ENCODE data around the gene CSNK2B.

DNA sequence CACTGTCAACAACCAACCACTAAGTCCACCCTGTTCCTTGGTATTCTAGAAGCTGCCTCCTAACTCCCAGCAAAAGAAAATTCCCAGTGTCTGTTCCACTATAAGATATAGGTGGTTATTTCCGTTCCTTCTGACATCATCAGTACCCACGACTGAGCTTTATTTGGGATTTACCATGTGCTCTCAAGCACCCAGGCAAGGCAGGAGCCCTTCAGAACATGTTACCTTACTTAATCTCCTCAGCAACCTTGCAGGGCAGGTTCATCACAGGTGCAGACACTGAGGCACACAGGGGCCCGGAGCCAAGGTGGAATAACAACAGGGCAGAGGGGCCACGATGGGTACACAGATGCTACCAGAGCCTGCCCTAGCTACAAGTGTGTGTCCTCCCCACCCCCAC lies 26.5 kb downstream of the CSNK2B start:
- TF ChIP-seq, protein P1, sequence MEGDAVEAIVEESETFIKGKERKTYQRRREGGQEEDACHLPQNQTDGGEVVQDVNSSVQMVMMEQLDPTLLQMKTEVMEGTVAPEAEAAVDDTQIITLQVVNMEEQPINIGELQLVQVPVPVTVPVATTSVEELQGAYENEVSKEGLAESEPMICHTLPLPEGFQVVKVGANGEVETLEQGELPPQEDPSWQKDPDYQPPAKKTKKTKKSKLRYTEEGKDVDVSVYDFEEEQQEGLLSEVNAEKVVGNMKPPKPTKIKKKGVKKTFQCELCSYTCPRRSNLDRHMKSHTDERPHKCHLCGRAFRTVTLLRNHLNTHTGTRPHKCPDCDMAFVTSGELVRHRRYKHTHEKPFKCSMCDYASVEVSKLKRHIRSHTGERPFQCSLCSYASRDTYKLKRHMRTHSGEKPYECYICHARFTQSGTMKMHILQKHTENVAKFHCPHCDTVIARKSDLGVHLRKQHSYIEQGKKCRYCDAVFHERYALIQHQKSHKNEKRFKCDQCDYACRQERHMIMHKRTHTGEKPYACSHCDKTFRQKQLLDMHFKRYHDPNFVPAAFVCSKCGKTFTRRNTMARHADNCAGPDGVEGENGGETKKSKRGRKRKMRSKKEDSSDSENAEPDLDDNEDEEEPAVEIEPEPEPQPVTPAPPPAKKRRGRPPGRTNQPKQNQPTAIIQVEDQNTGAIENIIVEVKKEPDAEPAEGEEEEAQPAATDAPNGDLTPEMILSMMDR (conservative IDR thresholded peaks at IDR 0.05) = no peak
- no peak for TF ChIP-seq ZFX (IDR thresholded peaks at IDR 0.05)
